ENCODE results near the gene PCSK9. TPM values are rescaled to one million over a fixed set of nuclear protein-coding genes. Genes with fewer than 3 reads are reported as not detected.

Gene PCSK9
- total RNA-seq, 2 experiments from 2014 or later = not detected

- CTCF ChIA-PET = interaction anchor here (1.6 kb wide), 1 partner anchor 9 kb away, joined by 5 read pairs; no protein-coding TSS in a partner anchor
- H3K9me3 Mint-ChIP-seq = no peaks in the 10 kb centered on the region
- no peaks in the 10 kb centered on the region for H3K4me1 Mint-ChIP-seq
- H3K36me3 Mint-ChIP-seq (ENCODE audit: low read depth) = no peaks in the 10 kb centered on the region
- DNase-seq = no peak
- no peak overlapping the region for H3K4me3 Mint-ChIP-seq
- POLR2A ChIA-PET = no interaction called here
- no peak overlapping the region for H3K27ac Mint-ChIP-seq
- H3K27me3 Mint-ChIP-seq = no peaks in the 10 kb centered on the region
Observed at GRCh38 chr1:55050283-55050682, 10.9 kb downstream of the PCSK9 start.

DNA sequence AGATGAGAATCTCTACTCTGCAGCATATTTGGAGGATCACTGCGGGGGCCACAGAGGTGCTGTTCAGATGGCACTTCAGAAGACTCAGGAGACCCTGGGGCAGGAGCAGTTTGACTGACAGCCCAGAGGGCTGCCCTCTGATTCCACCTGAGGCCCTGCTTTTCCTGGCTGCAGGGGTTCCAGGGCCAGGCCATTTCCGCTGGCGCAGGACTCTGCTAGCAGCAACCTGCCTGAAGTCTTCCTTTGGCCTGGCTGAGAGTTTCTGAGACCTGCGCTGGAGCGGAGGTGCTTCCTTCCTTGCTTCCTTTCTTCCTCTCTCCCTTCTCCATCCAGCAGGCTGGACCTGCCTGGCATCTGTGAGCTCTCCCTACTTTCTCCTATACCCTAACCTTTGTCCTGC is 11.8 kb downstream of the PCSK9 start:
- POLR2A ChIA-PET = no interaction called here
- Mint-ChIP-seq H3K9me3 (no peaks in the 10 kb centered on the region), H3K27ac (no peak overlapping the region), H3K27me3 (no peaks in the 10 kb centered on the region), H3K4me3 (no peak overlapping the region), H3K4me1 (no peaks in the 10 kb centered on the region), H3K36me3 (ENCODE audit: low read depth) (no peaks in the 10 kb centered on the region)
- CTCF ChIA-PET = no interaction called here
- no peak for DNase-seq

GRCh38 chr1:55051621-55052020 is 12.3 kb downstream of the PCSK9 start:
- Mint-ChIP-seq H3K4me3 (no peak overlapping the region), H3K9me3 (no peaks in the 10 kb centered on the region), H3K36me3 (ENCODE audit: low read depth) (no peaks in the 10 kb centered on the region), H3K27me3 (no peaks in the 10 kb centered on the region), H3K4me1 (no peaks in the 10 kb centered on the region), H3K27ac (no peak overlapping the region)
- POLR2A ChIA-PET = no interaction called here
- CTCF ChIA-PET = no interaction called here
- DNase-seq = no peak

- no peak overlapping the region for H3K4me3 Mint-ChIP-seq
- H3K27me3 Mint-ChIP-seq = no peaks in the 10 kb centered on the region
- no peak overlapping the region for H3K27ac Mint-ChIP-seq
- H3K36me3 Mint-ChIP-seq (ENCODE audit: low read depth) = no peaks in the 10 kb centered on the region
- ChIA-PET POLR2A (no interaction called here), CTCF (no interaction called here)
- no peaks in the 10 kb centered on the region for H3K9me3 Mint-ChIP-seq
- H3K4me1 Mint-ChIP-seq = no peaks in the 10 kb centered on the region
- no peak for DNase-seq
Observed at GRCh38 chr1:55052221-55053142, 13.1 kb downstream of the PCSK9 start.

DNA sequence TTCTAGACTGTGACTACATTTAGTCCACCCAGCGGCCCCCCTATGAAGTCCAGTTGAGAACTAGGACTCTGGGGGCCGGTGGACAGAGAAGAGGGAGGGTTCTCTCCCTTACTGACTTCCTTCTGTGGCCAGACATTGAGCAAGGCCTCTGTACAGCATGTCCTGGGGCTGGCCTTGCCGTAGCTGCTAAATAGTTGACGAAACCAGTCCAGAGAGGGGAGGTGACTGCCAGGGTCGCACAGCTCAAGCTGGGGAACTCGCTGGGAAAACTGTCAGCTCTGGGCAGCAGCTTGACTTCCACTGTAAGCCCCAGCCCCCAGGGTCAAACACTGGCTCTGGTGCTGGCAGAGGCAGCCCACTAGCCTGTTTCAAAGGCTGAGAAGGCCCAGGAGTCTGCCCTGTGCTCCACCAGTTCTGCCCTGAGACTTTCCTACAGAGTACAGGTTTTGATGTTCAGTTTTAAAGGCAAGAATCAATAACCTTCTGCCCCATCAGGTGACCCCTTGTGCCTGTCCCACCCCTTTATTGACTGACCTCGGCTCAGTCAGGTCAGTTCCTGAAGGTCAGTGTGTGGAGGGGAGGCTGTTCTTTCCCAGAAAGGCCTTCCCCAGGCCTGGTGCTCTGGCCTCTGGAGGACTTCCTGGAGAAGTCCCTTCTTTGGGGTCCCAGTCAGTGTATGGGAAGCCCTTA is 14.1 kb downstream of the PCSK9 start:
- CTCF ChIA-PET = no interaction called here
- POLR2A ChIA-PET = no interaction called here
- no peaks in the 10 kb centered on the region for H3K27me3 Mint-ChIP-seq
- no peaks in the 10 kb centered on the region for H3K4me1 Mint-ChIP-seq
- H3K27ac Mint-ChIP-seq = no peak overlapping the region
- no peak overlapping the region for H3K4me3 Mint-ChIP-seq
- H3K9me3 Mint-ChIP-seq = no peaks in the 10 kb centered on the region
- H3K36me3 Mint-ChIP-seq (ENCODE audit: low read depth) = no peaks in the 10 kb centered on the region
- no peak for DNase-seq

- no peaks in the 10 kb centered on the region for H3K36me3 Mint-ChIP-seq (ENCODE audit: low read depth)
- CTCF ChIA-PET = interaction anchor here (1.0 to 1.1 kb wide), 2 partner anchors 10 to 17 kb away, joined by 3 to 4 read pairs; no protein-coding TSS in a partner anchor
Observed at GRCh38 chr1:55054396-55054795, 15.0 kb downstream of the PCSK9 start.

DNA sequence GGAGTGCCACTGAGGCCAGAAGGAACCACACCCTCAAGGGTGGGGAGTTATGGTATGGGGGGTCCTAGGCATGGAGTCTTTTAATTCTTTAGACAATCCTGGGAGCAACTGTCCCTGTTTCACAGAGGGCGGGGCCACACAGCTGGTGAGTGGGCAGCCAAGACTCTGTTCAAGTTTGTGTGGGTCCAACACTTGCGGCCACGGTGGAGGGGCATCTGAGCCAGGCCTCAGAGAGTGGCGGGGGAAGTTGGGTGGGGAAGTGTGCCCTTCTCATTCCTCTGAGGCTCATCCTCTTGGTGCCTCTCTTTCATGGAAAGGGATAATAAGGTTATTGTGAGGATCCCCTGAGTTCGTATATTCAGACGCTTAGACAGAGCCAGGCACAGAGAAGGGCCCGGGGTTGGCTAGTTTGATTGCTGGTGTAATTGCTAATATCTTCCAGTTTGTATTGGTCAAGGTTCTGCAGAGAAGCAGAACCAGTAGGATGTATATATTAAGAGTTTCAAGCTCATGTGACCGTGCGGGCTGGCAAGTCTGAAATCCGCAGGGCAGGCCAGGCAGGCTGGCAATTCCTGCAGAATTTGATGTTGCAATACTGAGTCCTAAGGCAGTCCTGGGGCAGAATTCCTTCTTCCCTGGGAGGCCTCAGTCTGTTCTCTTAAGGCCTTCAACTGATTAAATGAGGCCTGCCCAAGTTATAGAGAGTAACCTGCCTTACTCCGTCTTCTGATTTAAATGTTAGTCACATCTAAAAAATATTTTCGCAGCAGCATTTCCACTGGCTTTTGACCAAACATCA is 15.9 kb downstream of the PCSK9 start:
- CTCF ChIA-PET = interaction anchor here (1.0 to 1.1 kb wide), 2 partner anchors 11 to 18 kb away, joined by 3 to 4 read pairs; no protein-coding TSS in a partner anchor
- POLR2A ChIA-PET = no interaction called here
- no peak overlapping the region for H3K27ac Mint-ChIP-seq

More at GRCh38 chr1:55054396-55054795, 15.0 kb downstream of the PCSK9 start:
- no peaks in the 10 kb centered on the region for H3K9me3 Mint-ChIP-seq
- H3K27me3 Mint-ChIP-seq = no peaks in the 10 kb centered on the region
- H3K4me3 Mint-ChIP-seq = no peak overlapping the region
- no peak overlapping the region for H3K27ac Mint-ChIP-seq
- POLR2A ChIA-PET = no interaction called here
- no peaks in the 10 kb centered on the region for H3K4me1 Mint-ChIP-seq
- DNase-seq = no peak

DNA sequence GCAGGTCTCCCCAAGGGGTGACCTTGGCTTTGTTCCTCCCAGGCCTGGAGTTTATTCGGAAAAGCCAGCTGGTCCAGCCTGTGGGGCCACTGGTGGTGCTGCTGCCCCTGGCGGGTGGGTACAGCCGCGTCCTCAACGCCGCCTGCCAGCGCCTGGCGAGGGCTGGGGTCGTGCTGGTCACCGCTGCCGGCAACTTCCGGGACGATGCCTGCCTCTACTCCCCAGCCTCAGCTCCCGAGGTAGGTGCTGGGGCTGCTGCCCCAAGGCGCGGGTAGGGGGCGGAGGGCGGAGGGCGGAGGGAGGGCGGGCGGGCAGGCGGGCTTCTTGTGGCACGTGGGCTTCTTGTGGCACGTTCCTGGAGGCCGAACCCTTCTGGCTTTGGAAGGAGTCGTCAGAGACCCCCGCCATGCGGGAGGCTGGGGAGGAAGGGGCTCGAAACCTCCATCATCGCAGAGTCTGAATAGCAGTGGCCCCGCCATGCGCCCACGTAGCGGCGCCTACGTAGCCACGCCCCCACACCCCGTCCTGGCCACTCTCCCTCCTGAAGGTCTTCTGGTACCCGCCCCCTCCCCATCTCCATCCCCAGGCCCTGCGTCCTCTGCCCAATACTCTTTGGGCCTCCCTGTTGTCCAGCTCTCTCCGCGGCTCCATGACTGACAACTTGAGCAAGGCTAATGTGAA is 16.7 kb downstream of the PCSK9 start:
- Mint-ChIP-seq H3K4me1 (peaks cover 11% of the 10 kb centered on the region), H3K4me3 (no peak overlapping the region), H3K27me3 (no peaks in the 10 kb centered on the region), H3K36me3 (ENCODE audit: low read depth) (no peaks in the 10 kb centered on the region), H3K9me3 (no peaks in the 10 kb centered on the region), H3K27ac (no peak overlapping the region)
- CTCF ChIA-PET = no interaction called here
- no peak for DNase-seq
- POLR2A ChIA-PET = no interaction called here

More for the DNA sequence above, 15.9 kb downstream of the PCSK9 start:
- H3K36me3 Mint-ChIP-seq (ENCODE audit: low read depth) = no peaks in the 10 kb centered on the region
- H3K9me3 Mint-ChIP-seq = no peaks in the 10 kb centered on the region
- no peak for DNase-seq
- no peaks in the 10 kb centered on the region for H3K27me3 Mint-ChIP-seq
- no peak overlapping the region for H3K4me3 Mint-ChIP-seq
- H3K4me1 Mint-ChIP-seq = peaks cover 3% of the 10 kb centered on the region

- CTCF ChIA-PET = no interaction called here
- Mint-ChIP-seq H3K9me3 (no peaks in the 10 kb centered on the region), H3K4me3 (no peak overlapping the region), H3K36me3 (ENCODE audit: low read depth) (no peaks in the 10 kb centered on the region), H3K4me1 (peaks cover 11% of the 10 kb centered on the region), H3K27ac (no peak overlapping the region), H3K27me3 (no peaks in the 10 kb centered on the region)
- DNase-seq = no peak
- POLR2A ChIA-PET = no interaction called here
Observed at GRCh38 chr1:55056632-55056992, 17.3 kb downstream of the PCSK9 start.

GRCh38 chr1:55057270-55057955 is 18.1 kb downstream of the PCSK9 start:
- Mint-ChIP-seq H3K4me3 (no peak overlapping the region), H3K36me3 (ENCODE audit: low read depth) (no peaks in the 10 kb centered on the region), H3K27me3 (no peaks in the 10 kb centered on the region), H3K27ac (no peak overlapping the region), H3K4me1 (peaks cover 11% of the 10 kb centered on the region), H3K9me3 (no peaks in the 10 kb centered on the region)
- CTCF ChIA-PET = no interaction called here
- POLR2A ChIA-PET = no interaction called here
- no peak for DNase-seq

GRCh38 chr1:55057956-55058298 is 18.6 kb downstream of the PCSK9 start:
- H3K27ac Mint-ChIP-seq = no peak overlapping the region
- DNase-seq = no peak
- H3K4me3 Mint-ChIP-seq = no peak overlapping the region
- no peaks in the 10 kb centered on the region for H3K36me3 Mint-ChIP-seq (ENCODE audit: low read depth)
- H3K4me1 Mint-ChIP-seq = peaks cover 11% of the 10 kb centered on the region
- no peaks in the 10 kb centered on the region for H3K27me3 Mint-ChIP-seq
- ChIA-PET CTCF (no interaction called here), POLR2A (no interaction called here)
- no peaks in the 10 kb centered on the region for H3K9me3 Mint-ChIP-seq

Measured in activated CD4-positive, alpha-beta T cell treated with anti-CD3 and anti-CD28 coated beads, Interleukin-2, amount 10 ng/mL, durations not matched to agents 7 days and 5 days (primary cell).